GM19324 (cell line): ENCODE data around the gene VAV1.
"Not testable (repeated sequence)": the region's sequence is repeated elsewhere in the genome, so short reads cannot be mapped to it uniquely, and the experiment has no call there.

ENCODE experiments used
- ATAC-seq: cut with Tn5 transposase; IDR thresholded peaks from one replicate; pipeline ENCODE4 v1.9.1; 2021; ENCODE audit warnings: mild to moderate bottlenecking, moderate library complexity; ENCODE audit not compliant: unreplicated experiment, low FRiP score

The VAV1 gene

DNA sequence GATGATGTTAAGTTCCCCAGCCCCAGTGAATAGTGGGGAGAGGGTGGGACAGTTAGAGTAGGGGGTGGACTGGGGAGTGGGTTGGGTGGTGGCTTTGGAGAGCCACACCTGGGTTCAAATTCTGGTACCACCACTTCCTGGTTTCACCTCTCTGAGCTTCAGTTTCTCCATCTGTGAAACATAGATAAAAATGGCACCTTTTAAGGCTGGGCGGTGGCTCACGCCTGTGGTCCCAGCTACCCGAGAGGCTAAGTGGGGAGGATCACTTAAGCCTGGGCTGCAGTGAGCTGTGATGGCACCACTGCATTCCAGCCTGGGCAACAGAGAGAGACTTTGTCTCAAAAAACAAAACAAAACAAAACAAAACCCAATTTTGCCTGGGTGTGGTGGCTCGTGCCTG lies 5.9 kb downstream of the VAV1 start:
- ATAC-seq: no peak

- no peak for ATAC-seq
Observed at GRCh38 chr19:6779206-6779605, 6.7 kb downstream of the VAV1 start.

GRCh38 chr19:6787393-6787792 lies 14.9 kb downstream of the VAV1 start:
- no peak for ATAC-seq

- no peak for ATAC-seq
Observed at GRCh38 chr19:6788896-6789295, 16.4 kb downstream of the VAV1 start.

DNA sequence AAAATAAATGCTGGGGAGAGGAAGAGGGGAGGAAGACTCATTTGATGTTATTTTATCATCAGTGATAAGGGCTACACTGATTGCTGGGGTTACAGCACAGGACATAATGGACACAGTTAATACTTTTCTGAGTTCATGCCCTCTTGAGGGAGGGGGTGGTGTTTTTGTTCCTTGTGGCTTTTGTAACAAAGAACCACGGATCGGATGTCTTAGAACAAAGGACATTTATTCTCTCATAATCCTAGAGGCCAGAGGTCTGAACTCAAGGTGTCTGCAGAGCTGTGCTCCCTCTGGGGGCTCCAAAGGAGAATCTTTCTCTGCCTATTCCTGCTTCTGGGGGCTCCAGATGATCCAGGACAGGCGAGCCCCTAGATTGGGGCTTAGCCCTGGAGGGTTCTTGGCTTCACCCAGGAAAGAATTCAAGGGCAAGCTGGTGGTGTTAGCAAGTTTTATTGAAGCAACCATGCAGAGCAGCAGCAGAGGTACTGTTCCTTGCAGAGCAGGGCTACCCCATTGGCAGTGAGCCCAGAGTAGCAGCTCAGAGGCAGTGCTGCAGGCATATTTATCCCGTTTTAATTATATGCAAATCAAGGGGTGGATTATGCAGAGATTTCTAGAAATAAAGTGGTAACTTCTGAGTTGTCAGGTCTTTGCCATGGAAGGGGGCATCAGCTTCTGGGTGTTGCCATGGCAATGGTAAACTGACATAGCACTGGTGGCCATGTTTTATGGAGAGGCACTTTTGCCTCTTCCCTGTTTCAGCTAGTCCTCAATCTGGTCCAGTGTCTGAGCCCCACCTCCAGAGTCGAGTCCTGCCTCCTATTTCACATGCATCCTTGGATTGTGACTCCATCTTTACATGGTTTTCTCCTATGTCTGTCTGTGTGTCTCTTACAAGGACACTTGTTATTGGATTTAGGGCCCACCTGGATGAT lies 18.0 kb downstream of the VAV1 start:
- no peak for ATAC-seq

DNA sequence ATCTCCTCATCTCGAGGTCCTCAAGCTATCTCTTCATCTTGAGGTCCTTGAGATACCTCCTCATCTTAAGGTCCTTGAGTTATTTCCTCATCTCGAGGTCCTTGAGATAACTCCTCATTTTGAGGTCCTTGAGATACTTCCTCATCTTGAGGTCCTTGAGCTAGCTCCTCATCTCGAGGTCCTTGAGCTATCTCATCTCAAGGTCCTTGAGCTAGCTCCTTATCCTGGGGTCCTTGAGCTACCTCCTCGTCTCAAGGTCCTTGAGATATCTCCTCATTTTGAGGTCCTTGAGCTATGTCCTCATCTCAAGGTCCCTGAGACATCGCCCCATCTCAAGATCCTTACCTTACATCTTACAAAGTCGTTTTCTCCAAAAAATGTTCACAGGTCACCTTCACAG lies 18.7 kb downstream of the VAV1 start:
- no peak for ATAC-seq

DNA sequence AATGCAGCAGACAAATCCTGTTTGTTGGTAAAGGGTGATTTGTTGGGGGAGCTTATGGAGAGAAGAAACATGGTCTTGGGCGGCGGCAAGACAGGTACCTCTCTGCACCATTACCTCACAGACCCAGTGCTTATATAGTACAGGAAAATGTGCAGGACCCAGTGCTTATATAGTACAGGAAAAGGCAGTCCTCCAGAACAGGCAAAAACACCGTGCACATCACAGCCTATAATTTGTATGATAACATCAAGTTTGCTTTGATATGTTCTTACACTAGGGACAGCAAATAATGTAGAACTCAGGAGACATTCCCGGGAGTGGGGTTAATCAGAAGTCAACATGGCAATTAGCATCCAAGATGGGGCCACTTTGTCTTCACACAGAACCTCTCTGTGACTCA lies 20.9 kb downstream of the VAV1 start:
- no peak for ATAC-seq

DNA sequence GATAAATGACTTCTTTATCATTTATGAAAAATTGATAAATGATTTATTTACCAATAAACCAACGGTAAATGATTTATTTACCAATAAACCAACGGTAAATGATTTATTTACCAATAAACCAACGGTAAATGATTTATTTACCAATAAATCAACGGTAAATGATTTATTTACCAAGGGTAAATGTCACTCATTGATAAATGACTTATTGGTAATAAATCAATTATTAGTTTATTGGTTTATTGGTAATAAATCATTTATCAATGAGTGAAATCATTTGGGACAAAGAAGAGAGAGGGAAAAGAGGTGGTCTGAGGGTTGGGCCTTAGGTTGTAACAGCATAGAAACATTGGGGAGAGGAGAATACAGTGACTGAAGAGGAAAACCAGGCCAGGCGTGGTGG lies 21.5 kb downstream of the VAV1 start:
- ATAC-seq: no peak

DNA sequence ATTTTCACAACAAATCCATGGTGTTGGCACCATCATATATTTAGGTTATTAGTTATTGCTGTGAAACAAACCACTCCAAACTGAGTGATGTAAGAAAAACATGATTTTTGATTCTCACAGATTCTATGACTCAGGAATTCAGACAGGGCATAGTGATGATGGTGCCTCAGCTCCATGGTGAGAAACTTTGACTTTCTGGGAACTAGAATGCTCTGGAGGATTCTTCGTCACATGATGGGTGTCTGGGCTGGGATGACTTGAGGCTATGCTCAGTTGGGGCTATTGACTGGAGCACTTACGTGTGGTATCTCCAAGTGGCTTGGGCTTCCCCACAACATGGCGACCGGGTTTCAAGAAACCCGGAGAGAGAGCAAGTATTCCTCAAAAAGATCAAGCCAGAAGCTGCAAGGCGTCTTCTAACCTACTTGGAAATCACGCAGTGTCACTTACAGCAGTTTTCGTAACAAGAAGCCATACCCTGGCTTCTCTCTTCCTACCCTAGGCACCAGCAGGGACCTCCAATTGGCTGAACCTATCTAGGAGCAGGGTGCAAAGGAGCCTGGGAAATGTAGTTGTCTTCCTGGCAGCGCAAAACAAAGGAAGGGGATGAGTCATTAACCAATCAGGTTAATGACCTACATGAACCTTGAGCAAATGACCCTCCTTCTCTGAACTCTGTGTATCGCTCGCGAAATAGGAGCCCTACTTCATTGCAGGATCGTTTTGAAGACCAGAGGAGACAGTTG lies 22.4 kb downstream of the VAV1 start:
- no peak for ATAC-seq

- no peak for ATAC-seq
Observed at GRCh38 chr19:6796278-6796677, 23.8 kb downstream of the VAV1 start.

DNA sequence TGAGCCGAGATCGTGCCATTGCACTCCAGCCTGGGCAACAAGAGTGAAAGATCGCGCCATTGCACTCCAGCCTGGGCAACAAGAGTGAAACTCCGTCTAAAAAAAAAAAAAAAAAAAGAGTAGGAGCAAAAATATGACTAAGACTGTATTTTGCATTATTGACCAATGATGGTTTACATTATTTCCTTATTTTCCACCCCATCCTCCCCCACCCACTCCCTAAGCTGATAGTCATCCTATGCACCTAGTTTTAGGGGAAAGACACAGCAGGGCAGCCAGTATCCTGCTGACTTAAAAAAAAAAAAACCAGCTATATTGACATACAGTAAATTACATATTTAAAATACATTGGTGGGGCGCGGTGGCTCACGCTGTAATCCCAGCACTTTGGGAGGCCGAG lies 25.1 kb downstream of the VAV1 start:
- no peak for ATAC-seq

GRCh38 chr19:6800160-6800790 lies 27.8 kb downstream of the VAV1 start:
- not testable (repeated sequence) for ATAC-seq

GRCh38 chr19:6800991-6801484 lies 28.5 kb downstream of the VAV1 start:
- no peak for ATAC-seq

GRCh38 chr19:6801485-6802086 lies 29.1 kb downstream of the VAV1 start:
- ATAC-seq: peak; percentile 68

DNA sequence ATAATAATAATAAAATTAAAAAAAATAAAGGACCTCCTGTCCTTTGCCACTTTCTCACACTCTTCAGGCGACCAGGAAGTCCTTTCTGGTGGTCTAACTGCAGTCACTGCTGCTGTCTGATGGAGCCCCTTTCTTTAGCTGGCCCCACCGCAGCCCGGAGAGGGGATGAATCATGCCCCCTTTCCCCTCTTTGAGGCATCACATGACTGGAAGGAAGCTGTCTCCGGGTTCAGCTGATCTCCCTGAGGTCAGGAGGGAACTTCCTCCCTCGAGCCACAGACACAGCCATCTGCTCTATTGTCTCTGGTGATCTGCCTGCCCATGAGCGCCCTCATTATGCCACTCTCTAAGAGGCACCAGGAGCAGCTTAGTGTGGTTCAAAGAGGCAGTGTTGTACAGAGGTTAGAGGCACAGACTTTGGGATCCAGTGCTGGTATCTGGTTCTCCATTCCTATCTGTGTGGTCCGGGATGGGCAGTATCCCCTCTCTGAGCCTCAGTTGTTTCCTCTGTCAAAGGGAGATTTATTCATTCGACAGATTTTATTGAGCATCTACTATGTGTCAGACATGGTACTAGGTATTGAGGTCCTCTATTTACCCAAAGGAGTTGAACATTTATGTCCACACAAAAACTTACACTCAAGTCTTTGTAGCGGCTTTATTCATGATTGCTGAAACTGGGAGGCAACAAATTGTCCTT lies 30.0 kb downstream of the VAV1 start:
- peak; percentile 59 for ATAC-seq

DNA sequence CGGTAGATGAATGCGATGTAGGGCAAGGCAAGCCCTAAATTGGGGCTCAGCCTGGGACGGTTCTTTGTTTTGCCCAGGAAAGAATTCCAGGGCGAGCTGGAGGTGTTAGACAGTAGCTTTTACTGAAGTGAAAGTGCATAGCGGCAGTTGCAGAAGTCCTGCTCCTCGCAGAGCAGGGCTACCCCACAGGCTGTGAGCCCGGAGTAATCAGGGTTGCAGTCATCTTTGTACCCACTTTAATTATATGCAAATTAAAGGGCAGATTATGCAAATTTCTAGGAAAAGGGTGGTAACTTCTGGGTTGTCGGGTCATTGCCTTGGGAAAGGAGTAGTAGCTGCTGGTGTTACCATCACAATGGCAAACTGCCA lies 30.5 kb downstream of the VAV1 start:
- ATAC-seq: no peak

- no peak for ATAC-seq
Observed at GRCh38 chr19:6806488-6806887, 34.0 kb downstream of the VAV1 start.

DNA sequence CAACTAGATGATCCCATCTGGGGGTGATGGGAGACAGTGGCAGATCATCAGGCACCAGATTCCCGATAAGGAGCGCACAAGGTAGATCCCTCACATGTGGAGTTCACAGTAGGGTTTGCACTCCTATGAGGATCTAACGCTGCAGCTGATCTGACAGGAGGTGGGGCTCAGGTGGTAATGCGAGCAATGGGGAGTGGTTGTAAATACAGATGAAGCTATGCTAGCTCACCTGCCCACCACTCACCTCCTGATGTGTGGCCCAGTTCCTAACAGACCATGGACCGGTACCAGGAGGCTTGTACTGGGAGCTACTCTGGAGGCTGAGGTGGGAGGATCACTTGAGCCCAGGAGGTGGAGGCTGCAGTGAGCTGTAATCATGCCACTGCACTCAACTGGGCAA lies 34.8 kb downstream of the VAV1 start:
- no peak for ATAC-seq

GRCh38 chr19:6808494-6808893 lies 36.0 kb downstream of the VAV1 start:
- no peak for ATAC-seq

DNA sequence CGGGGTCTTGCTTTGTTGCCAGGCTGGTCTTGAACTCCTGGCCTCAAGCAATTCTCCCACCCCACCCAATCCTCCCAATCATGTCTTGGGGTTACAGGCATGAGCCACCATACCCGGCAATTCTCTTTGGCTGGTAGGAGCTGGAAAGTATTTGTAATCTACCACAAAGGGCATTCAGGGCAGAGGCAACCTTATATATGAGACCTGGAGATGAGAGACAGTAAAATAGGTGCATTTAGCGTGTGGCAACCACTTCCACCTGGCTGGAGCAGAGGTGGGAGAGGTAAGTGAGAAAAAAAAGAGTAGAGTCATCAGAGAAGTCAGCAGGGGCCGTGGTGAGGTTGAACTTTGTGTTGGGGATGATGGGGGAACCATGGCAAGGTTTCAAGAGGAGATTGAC lies 36.8 kb downstream of the VAV1 start:
- ATAC-seq: no peak
